CD14-positive monocyte (primary cell): ENCODE results near the gene PPP1R15B. TPM values are rescaled to one million over a fixed set of nuclear protein-coding genes. Genes with fewer than 3 reads are reported as not detected.

Source experiments
- DNase-seq, 3 donors: peaks; one replicate each; pipeline ENCODE4 v3.0.0-alpha.2; 2011 to 2022
- H2AFZ ChIP-seq: 2 replicates; pipeline ENCODE4 v1.6.0; 2012; ENCODE audit warnings: mild to moderate bottlenecking, low read depth, low read length, inconsistent platforms; ENCODE audit not compliant: insufficient read depth, poor library complexity, severe bottlenecking
- H3K27ac ChIP-seq, 2 donors: 1 replicate in 1 of 2; 2 replicates in 1 of 2; pipeline ENCODE4 v1.5.1; 2012 to 2013; ENCODE audit warnings: low read length in 2 of 2, control low read depth in 1 of 2, inconsistent platforms in 1 of 2, low read depth in 1 of 2, mild to moderate bottlenecking in 1 of 2
- H3K27me3 ChIP-seq, 2 donors: one replicate each; pipeline versions ENCODE4 v1.6.0 to v1.6.1; 2011 to 2013; ENCODE audit warnings: low read length in 2 of 2; ENCODE audit not compliant: control insufficient read depth in 2 of 2, insufficient read depth in 2 of 2
- H3K36me3 ChIP-seq, 2 donors: replicated peaks in 1 of 2; 1 replicate in 1 of 2; 2 replicates in 1 of 2; pipeline versions ENCODE4 v1.5.1 to v1.6.1; 2012 to 2013; ENCODE audit warnings: low read length in 2 of 2, control low read depth in 1 of 2, inconsistent platforms in 1 of 2, mild to moderate bottlenecking in 1 of 2; ENCODE audit not compliant: insufficient read depth in 2 of 2, control insufficient read depth in 1 of 2
- H3K4me1 ChIP-seq, 2 donors: 1 replicate in 1 of 2; 2 replicates in 1 of 2; pipeline versions ENCODE4 v1.5.1 to v1.6.1; 2012 to 2013; ENCODE audit warnings: low read length in 2 of 2, control low read depth in 1 of 2, inconsistent platforms in 1 of 2, mild to moderate bottlenecking in 1 of 2, moderate library complexity in 1 of 2; ENCODE audit not compliant: insufficient read depth in 2 of 2, control insufficient read depth in 1 of 2
- H3K4me2 ChIP-seq: replicated peaks from 2 replicates; pipeline ENCODE3; 2012; ENCODE audit warnings: low read length, moderate library complexity, mild to moderate bottlenecking; ENCODE audit not compliant: poor library complexity, severe bottlenecking; ENCODE audit errors: extremely low read depth
- H3K4me3 ChIP-seq, 3 experiments: fragments of 200-600 bp in 1 of 3; sonication (generic) in 1 of 3; replicated peaks in 1 of 3; 1 replicate in 2 of 3; 2 replicates in 1 of 3; pipeline ENCODE4 v1.5.1; 2011 to 2013; ENCODE audit warnings: low read length in 3 of 3, mild to moderate bottlenecking in 3 of 3, control low read depth in 2 of 3, low read depth in 2 of 3, inconsistent platforms in 1 of 3, moderate library complexity in 1 of 3
- H3K79me2 ChIP-seq: 2 replicates; pipeline ENCODE4 v1.6.0; 2012; ENCODE audit warnings: mild to moderate bottlenecking, control low read depth, inconsistent platforms, low read length, moderate library complexity; ENCODE audit not compliant: insufficient read depth
- H3K9ac ChIP-seq: 2 replicates; pipeline ENCODE4 v1.6.0; 2017; ENCODE audit warnings: low read length, mild to moderate bottlenecking; ENCODE audit not compliant: insufficient read depth, poor library complexity, severe bottlenecking
- H3K9me3 ChIP-seq, 2 donors: replicated peaks in 1 of 2; 1 replicate in 1 of 2; 2 replicates in 1 of 2; pipeline versions ENCODE4 v1.5.1 to v1.6.1; 2012 to 2013; ENCODE audit warnings: low read length in 2 of 2, control low read depth in 1 of 2; ENCODE audit not compliant: control insufficient read depth in 1 of 2, insufficient read depth in 1 of 2
- H4K20me1 ChIP-seq: 2 replicates; pipeline ENCODE4 v1.6.0; 2012; ENCODE audit warnings: mild to moderate bottlenecking, low read length, control low read depth, moderate library complexity; ENCODE audit not compliant: insufficient read depth
- H3K27ac Mint-ChIP-seq, 7 donors: one replicate each; pipeline ENCODE4 v1.8.0; 2020; ENCODE audit warnings: mild to moderate bottlenecking in 7 of 7, mixed read lengths in 7 of 7, moderate library complexity in 6 of 7, inconsistent platforms in 2 of 7
- H3K27me3 Mint-ChIP-seq, 3 donors: one replicate each; pipeline ENCODE4 v1.8.0; 2021 to 2022; ENCODE audit warnings: low read depth in 3 of 3, mild to moderate bottlenecking in 3 of 3, mixed read lengths in 3 of 3, moderate library complexity in 3 of 3, inconsistent platforms in 1 of 3
- H3K36me3 Mint-ChIP-seq, 2 donors: one replicate each; pipeline ENCODE4 v1.8.0; 2020; ENCODE audit warnings: mixed read lengths in 2 of 2, inconsistent platforms in 1 of 2, mild to moderate bottlenecking in 1 of 2
- H3K4me1 Mint-ChIP-seq: one replicate; pipeline ENCODE4 v1.8.0; 2020; ENCODE audit warnings: mild to moderate bottlenecking, mixed read lengths
- H3K4me3 Mint-ChIP-seq, 2 donors: one replicate each; pipeline ENCODE4 v1.8.0; 2020; ENCODE audit warnings: mild to moderate bottlenecking in 2 of 2, mixed read lengths in 2 of 2, moderate library complexity in 1 of 2
- H3K9me3 Mint-ChIP-seq, 7 donors: one replicate each; pipeline ENCODE4 v1.8.0; 2020 to 2022; ENCODE audit warnings: mixed read lengths in 7 of 7, mild to moderate bottlenecking in 6 of 7, moderate library complexity in 6 of 7, inconsistent platforms in 2 of 7
- CTCF ChIP-seq: fragments of 200-600 bp; IDR thresholded peaks from one replicate; pipeline ENCODE4 v1.8.0; 2022; ENCODE audit warnings: antibody characterized with exemption, mild to moderate bottlenecking
- WGBS: methylation state at CpG from one replicate; pipeline ENCODE4 v1.1.5; 2013; ENCODE audit warnings: missing lambda C conversion rate; ENCODE audit not compliant: insufficient coverage; 5-methylcytosine and 5-hydroxymethylcytosine counted together
- intact Hi-C, 2 donors: fragments of 100-400 bp; cut with micrococcal nuclease; formaldehyde crosslinking; loops; one replicate each; pipeline versions ENCODE4 v1.15.0 to v1.15.1; 2023
- polyA plus RNA-seq, 3 donors: library from polyadenylated mRNA; depleted of rRNA in 1 of 3; unstranded in 2 of 3; stranded (reverse) in 1 of 3; fragments of 300-500 nt in 2 of 3; fragments of >200 nt in 1 of 3; fragmentation: Illumina TruSeq in 2 of 3; gene quantifications; 1 replicate in 2 of 3; 2 replicates in 1 of 3; pipeline ENCODE4 v1.2.3, GENCODE V29; 2012 to 2021

PPP1R15B gene
- polyA plus RNA-seq, 3 donors: 31.1 to 117 (median 31.8) TPM

- Histone ChIP-seq H3K9me3 (no peaks in the 10 kb centered on the region), H4K20me1 (no peaks in the 10 kb centered on the region), H3K79me2 (no peaks in the 10 kb centered on the region), H3K27ac (no peak overlapping the region), H3K4me3 (no peak overlapping the region), H3K4me2 (no peak overlapping the region), H3K9ac (no peak overlapping the region), H3K36me3 (no peaks in the 10 kb centered on the region), H3K27me3 (no peaks in the 10 kb centered on the region), H2AFZ (no peak overlapping the region), H3K4me1 (peaks cover 5 to 7% of the 10 kb centered on the region in 2 donors)
- Mint-ChIP-seq H3K9me3 (no peaks in the 10 kb centered on the region), H3K36me3 (peaks cover 12 to 14% of the 10 kb centered on the region in 2 donors), H3K27ac (peak overlapping the region in 3 of 7 donors; percentile 6 to 63 (median 10)), H3K4me3 (no peak overlapping the region), H3K4me1 (peaks cover 14% of the 10 kb centered on the region), H3K27me3 (peaks cover 0 to 5% (median 0%) of the 10 kb centered on the region in 3 donors)
- 77% methylated on average over 3 of the region's 6 CpGs for WGBS
- TF ChIP-seq CTCF: no peak
- no peak for DNase-seq
- intact Hi-C loops: loop anchor here in 1 of 2 donors (5.0 kb wide), 1 partner anchor 53 kb away; no protein-coding TSS in a partner anchor
These were observed 37.5 kb upstream of the PPP1R15B start for GRCh38 chr1:204448991-204449677.

- Mint-ChIP-seq H3K27me3 (peaks cover 0 to 5% (median 0%) of the 10 kb centered on the region in 3 donors), H3K4me3 (no peak overlapping the region), H3K27ac (peak overlapping the region in 1 of 7 donors; percentile 63), H3K4me1 (peaks cover 14% of the 10 kb centered on the region), H3K9me3 (no peaks in the 10 kb centered on the region), H3K36me3 (peaks cover 18 to 19% of the 10 kb centered on the region in 2 donors)
- H4K20me1 ChIP-seq: no peaks in the 10 kb centered on the region
- H3K9ac ChIP-seq: no peak overlapping the region
- DNase-seq: peak in 1 of 3 donors; percentile 27
- H3K4me3 ChIP-seq: no peak overlapping the region
- no peak overlapping the region for H3K27ac ChIP-seq
- no peaks in the 10 kb centered on the region for H3K27me3 ChIP-seq
- peaks cover 0 to 6% of the 10 kb centered on the region in 2 donors for H3K36me3 ChIP-seq
- intact Hi-C loops: loop anchor here in 1 of 2 donors (5.0 kb wide), 1 partner anchor 54 kb away; no protein-coding TSS in a partner anchor
- TF ChIP-seq CTCF: no peak
- H3K4me2 ChIP-seq: no peak overlapping the region
- H3K4me1 ChIP-seq: peaks cover 5 to 7% of the 10 kb centered on the region in 2 donors
- H3K9me3 ChIP-seq: no peaks in the 10 kb centered on the region
- WGBS: 56% methylated on average over 2 of the region's 7 CpGs
- H3K79me2 ChIP-seq: no peaks in the 10 kb centered on the region
- H2AFZ ChIP-seq: no peak overlapping the region
These were observed 36.8 kb upstream of the PPP1R15B start for GRCh38 chr1:204448344-204448964.
